ENCODE data around the gene INSIG1.

The INSIG1 gene

DNA sequence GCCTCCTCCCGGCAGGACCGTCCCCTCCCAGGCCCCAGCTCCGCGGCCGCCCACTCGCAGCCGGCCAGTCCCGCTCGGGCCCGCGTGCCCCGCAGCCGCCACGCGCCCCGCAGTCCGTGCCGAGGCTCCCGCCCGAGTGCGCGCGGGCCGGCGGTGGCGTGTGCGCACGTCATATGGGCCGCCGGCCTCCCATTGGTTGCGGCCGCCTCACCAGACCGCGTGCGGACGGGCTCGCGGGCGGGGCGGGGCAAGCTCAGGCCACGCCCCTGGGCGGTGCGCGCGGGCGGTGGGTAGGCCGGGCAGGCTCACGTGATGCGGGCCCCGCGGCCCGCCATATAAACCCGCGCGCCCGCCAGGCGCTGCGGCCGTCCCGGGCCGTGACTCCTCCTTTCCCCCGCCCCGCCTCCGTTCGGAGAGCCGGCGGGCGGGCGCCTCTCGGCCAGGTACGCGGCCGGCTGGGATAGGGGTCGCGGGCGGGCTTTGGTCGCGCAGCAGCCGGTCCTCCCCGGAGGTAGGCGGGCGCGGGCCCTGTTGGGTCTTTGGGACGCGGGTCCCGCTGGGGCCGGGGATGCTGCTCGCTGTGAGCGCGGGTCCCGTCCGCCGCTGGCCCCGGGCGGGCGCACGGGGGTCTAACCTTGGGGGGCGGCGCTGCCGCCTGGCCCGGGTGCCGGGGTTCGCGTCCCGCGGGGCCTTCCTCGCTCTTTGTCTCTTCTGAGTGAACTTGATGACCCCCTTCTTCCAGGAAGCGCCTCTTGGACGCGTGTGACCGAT is at the start of gene INSIG1:
INSIG1 (plus strand) TSS at position 362 of the 771 bp plus-strand sequence; CDS start at position 770, 408 bp downstream.
- DNase-seq: peak; percentile 87

DNA sequence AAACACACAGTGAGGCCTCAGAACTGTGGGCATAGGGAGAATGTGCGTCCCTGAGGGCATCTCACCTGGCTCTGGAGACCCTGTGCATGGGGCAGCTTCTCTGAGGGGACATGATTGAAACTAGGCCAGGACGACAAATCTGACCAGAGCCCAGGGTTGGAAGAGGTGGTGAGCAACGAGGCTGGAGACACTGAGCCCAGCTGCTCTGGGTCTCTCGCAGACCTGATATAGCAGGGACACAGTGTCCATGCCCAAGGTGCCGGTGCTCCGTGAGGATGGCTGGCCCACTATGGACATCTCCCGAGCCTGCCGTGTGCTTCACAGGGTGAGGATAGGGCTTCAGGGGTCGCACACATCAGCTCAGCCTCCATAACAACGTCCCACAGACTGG is 49.3 kb upstream of the INSIG1 start:
- no peak for DNase-seq

DNA sequence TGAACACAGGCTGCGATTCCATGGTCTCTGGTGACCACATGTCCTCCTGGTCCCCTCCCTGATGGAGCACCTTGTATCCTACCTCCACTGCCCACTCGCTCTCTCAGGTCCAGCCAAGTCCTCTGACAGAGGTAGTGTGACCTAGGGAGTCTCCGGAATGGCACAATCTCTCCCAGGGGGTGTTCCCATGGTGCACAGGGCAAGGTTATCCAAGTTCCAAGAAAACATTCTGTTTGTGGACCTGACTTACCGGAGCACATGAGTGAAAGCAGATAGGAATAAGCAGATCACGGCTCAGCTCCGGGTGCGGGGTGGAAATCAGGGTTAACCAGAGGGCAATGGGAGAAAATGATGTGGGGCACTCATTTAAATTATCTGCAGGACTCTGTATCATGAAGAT is 45.8 kb upstream of the INSIG1 start:
- no peak for DNase-seq

DNA sequence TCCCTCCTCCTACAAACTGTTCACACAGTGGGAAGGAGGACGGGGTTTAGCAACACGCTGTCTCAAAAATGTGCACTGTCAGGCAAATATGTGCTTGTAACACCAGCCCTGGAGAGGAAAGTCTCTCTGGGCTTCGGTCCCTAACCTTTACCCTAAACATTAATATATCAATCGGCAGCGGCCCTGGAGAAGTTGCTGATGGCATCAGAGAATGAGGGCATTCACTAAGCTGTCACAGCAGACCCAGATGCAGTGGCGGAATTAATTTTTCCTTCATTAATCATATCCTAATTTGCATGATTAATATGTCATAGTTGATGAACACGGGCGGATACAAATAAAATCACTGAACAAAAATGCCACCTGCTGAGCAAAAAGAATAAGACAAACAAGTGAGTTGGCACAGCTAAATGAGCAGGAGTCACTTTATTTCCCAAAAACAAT is 45.2 kb upstream of the INSIG1 start:
- DNase-seq: no peak

DNA sequence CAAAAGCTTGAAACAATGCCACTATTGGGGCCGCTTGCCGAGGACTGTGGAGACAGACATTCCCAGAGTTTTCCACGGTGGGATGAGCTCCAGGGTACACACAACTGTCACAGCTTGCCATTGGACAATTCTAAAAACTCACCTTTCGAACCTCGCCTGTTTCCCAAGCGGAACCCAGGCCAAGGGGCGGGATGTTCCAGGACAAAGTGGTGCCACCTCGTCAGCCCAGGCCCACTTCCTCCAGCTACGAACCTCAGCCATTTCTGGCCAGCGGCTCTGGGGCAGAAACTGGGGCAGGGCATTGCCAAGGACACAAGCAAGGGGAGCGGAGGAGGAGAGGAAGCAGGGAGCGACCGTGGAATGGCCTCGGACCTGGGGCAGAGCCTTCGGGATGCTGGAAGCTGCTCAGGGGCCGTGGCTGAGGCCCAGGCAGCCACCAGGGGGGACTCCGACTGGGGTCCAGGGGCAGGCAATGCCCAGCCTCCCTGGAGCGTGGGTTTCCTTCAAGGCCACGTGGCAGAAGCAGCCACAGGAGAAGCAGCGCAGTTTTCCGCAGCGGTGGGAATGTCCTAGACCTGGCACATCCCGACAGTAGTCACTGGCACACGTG is 44.7 kb upstream of the INSIG1 start:
- no peak for DNase-seq

DNA sequence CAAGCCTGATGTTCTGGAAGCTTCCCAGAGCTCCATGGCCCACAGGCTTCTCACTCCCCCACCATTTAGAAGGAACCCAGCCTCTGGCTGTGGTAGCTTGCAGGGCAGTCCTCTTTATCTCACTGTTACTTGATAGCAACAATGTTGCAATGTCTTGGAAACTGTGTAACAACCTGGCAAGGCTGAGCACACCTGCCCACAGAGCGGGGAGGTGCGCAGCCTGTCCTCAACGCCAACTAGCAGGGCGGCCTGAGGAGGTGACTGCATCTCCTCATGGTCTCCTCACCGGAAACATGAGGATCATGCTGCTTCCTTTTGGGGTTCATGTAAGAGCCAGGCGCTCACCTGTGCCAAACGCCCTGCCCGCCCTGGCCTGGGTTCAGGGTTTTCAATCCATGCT is 43.7 kb upstream of the INSIG1 start:
- DNase-seq: no peak

DNA sequence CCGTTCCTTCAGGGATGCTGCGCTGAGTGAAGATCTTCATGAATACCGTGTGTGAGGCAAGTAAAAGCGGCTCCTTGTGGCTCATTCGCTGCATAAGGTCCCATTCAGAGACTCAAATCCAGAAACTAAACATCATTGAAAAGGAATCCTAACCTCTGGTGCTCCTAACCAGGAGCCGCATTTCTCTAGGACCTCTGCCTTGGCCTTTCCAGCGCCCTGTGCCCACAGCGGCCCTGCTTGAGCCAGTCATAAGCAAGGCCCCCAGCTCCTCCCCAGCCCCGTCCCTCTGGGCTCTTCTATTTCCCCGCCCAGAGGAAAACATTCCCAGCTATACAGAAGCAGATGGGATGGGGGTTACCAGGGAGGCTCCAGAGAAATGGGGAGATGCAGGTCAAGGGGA is 42.6 kb upstream of the INSIG1 start:
- no peak for DNase-seq

DNA sequence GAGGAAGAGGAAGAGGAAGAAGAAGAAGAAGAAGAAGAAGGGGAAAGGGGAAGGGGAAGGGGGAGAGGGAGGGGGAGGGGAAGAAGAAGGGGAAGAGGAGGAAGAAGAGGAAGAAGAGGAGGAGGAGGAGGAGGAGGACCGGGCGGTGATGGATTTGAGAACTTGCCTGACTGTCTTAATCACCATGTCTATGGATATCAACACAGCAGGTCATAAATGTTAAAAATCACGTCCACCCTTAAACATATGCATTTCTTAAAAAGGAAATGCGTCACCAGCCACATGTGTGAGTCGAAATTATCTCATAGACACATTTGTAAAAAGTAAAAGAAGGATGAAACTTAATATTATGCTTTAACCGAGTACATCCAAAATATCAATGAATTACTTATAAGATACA is 42.1 kb upstream of the INSIG1 start:
- no peak for DNase-seq

DNA sequence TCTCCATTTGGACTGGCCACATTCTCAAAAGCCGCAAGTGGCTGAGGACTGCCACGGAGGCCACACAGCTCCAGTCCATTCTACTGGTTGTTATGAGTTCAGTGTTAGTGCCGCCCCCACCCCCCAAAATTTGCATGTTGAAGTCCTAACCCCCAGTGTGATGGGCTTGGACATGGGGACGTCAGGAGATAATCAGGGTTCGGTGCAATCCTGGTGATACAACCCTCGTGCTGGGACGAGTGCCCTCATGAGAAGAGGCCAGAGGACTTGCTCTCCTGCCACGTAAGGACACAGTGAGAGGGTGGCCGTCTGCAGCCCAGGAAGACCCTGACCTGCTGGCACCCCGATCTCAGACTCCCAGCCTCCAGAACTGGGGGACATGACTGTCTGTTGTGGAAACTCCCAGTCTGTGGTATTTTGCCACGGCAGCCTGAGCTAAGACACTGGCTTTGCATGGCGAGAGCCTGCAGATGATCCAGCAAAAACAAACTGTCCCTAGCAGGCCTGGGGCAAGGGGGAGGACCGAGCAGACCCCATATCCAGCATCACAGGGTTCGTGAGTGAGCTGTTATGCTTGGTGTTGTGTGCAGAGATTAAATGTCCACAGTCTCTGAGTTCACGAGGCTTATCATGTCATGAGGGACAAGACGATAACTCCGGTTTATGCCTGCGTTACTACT is 41.5 kb upstream of the INSIG1 start:
- DNase-seq: no peak

DNA sequence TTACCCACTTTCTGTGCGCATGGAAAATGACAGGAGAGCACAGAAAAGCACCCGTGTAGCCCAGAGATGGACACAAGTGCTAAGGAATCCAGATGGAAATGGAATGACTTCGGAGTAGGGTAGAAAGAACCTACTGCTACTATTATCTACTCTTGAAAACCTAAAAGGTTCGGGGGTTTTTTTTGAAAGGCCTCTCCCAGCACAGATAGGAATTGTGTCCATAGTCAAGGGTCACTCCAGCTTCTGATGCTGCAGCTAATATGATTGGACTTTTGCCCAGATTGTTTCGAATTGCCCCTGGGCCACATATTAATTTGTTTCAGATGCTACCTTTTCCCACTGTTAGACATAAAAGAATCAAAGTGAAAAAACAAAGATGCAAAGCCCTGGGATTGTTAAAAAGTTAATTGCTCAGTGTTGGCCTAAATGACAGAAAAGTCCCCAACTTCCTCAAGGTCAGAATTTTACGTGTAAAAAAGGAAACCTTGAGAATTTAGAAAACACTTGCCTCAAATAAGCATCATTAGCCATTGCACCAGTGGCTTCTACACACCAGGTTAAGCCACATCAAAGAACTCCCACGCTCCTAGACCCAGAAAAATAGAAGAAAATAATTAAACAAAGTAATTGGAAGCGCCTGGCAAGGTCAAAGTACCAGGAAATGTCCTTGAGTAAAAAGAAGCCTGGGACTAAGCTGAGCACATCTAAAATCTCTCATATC is 40.8 kb upstream of the INSIG1 start:
- DNase-seq: no peak

DNA sequence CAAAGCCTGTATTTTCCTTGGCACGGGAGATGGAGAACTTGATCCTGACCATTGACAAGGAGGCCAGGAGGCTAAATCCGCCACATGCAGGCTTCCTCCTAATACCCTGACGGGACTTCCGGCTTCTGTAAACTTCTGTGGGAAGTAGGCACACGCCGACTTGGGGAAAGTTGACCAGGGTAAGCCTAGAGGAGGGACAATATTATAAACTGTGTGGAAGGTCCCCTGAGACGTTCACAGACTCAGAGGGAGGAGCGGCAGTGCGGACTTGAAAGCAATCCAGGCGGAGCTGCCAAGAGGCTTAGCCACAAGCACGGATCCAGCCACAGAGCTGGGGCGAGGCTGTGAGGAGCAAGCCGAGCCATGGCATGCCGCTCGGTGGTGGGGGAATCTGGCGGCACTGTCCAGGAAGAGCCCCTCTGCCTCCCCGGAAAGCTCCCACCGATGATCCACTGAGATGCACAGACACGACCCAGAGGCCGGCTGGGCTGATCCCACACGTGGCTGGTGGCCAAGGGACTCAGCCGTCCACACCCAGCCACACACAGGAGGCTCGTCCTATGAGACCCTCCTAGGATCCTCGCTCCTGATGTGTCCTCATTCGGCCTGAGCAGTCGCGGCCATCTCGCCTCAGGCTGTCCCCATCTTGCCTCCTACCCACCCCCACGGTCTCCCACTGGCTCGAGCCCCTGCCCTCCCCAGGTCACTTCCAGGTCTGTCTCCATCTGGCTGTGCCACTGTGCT is 40.0 kb upstream of the INSIG1 start:
- no peak for DNase-seq

DNA sequence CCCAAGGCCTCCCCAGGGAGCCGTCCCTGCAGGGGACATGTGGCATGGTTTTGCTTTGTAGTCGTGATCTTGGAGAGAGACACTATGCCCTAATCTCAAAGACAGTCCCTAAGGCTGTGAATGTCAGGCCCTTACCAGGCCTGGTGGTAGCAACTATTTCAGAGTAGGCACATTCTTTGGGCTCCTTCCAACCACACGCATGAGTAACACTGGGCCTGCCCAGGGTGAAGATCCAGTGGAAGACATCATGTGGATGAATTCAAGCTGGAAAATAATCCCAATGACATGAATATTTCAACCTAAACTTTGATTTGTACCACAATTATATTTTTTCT is 39.5 kb upstream of the INSIG1 start:
- DNase-seq: no peak

DNA sequence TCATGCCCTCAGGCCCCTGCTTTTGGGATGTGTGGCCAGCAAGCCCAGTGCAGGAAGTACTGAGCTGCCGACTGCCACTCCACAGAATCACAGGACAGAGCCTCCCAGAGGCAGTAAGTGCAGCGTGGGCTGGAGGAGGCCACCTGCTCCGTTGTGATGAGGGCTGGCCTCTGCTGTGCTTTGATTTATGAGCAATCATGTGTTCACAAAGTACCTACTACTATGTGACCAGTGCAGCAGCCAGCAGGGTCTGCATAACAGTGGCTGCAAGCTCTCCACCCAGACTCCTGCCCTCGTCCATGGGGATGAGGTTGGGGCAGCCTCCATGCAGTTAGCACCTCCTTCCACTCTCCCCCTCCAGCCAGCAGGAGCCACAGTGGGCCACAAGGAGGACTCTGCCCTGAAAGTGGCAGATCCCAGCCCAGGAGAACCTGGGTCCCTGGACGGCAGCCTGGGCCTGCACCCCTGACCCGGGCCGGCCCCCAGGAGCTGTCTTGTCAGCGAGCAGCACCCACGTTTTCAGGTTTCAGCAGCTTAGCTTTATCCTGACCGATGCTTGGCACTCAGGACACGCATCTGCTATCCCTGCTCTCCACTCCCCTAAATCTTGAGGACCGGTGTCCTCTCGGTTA is 37.7 kb upstream of the INSIG1 start:
- no peak for DNase-seq

DNA sequence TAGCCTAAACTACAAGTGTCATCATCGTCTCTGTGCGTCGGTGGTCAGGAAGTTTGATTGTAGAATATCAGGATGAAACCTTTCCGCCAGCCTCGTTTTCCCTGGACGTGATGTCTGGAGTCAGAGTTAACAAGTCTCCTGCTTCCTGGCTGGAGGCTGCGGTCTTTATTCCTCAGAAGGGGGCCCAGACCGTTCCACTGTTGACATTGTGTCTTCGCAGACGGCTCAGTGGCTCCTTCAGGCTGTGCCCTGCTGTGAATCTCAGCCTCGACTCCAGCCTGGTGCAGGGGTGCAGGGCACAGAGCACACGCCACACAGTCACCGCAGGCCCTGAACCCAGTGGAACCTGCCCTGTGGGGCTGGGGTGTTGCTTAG is 37.2 kb upstream of the INSIG1 start:
- no peak for DNase-seq

DNA sequence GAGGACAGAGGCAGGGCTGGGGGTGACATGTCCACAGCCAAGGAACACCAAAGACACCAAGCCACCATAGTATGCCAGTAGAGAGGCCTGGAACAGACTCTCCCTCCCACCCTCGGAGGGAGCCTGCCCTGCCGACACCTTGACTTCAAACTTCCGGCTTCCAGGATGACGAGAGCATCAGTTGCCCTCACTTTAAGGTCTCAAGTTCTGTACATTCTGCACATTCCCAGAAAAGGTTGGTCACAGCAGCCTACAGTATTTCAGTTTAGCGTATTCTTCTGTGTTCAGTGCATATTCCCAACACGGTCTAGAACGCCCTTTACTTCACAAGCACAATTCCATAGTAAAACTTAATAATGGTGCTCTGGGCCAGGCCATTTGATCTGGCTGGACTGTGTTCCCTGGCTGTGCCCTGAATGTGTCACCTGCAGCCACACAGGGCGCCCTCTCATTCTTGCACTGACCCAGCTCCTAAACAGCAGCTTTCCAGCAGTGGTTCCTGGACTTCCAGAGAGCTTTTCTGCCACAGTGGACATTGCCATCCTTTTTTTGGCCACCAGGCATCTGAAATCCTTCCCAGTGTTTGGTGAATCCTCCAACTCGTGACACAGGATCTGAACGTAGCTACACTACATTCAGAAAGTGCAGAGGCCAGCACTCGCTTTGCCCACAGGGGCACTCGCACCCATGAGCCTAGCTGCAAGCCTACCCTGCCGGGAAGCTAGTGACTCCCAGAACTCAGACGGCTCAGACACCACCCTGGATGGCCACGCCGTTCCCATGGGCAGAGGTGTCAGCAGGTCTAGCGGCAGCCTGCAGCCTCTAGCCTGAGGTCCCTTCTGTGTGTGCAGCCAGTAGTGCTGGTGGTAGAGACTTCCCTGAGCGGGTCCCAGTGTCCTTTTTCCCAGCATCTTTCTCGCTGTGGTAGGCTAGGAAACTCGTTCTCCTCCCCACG is 36.4 kb upstream of the INSIG1 start:
- no peak for DNase-seq

DNA sequence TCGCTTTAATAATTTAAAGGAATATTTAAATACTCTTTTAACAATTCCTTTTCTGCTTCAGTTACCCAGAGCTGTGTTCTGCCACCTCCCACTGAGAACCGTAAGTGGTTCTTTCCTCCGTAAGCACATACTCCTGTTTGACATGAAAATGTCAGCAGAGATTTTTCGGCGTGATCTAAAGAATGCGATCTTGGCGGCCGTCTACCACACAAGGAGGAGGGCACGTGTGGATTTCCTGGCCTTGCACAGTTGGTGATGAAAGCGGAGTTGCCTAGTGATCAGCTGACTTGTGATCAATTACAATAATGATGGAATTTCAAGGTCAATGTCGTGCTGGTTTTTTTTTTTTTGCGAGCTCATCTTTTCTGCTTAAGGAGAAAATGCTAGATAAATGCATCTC is 35.6 kb upstream of the INSIG1 start:
- DNase-seq: no peak

DNA sequence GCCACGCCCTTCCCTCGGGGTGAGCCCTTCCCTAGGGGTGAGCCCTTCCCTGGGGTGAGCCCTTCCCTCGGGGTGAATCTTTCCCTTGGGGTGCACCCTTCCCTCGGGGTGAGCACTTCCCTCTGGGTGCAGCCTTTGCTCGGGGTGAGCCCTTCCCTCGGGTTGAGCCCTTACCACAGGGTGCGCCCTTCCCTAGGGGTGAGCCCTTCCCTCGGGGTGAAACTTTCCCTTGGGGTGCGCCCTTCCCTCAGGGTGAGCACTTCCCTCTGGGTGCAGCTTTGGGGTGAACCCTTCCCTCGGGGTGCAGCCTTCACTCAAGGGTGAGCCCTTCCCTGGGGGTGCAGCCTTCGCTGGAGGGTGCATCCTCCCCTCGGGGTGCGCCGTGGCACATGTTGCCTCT is 34.6 kb upstream of the INSIG1 start:
- no peak for DNase-seq

DNA sequence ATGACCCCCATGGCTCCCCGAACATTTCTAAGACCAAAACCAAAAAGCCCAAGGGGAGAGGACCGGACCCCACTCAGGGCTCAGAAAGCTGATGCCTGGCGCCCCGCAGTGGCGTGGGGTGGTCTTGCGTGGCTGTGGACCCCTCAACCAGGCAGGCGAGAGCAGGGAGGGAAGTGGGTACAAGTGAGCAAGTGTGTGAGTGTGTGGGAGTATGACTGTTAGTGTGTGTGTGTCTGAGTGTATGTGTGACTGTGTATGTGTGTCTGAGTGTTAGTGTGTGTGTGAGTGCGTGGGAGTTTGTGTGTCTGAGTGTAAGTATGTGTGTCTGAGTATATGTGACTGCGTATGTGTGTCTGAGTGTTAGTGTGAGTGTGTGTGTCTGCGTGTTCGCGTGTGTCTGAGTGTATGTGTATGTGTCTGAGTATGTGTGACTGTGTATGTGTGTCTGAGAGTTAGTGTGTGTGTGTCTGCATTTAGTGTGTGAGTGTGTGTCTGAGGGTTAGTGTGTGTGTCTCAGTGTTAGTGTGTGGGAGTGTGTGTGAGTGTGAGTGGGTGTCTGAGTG is 34.0 kb upstream of the INSIG1 start:
- DNase-seq: no peak

DNA sequence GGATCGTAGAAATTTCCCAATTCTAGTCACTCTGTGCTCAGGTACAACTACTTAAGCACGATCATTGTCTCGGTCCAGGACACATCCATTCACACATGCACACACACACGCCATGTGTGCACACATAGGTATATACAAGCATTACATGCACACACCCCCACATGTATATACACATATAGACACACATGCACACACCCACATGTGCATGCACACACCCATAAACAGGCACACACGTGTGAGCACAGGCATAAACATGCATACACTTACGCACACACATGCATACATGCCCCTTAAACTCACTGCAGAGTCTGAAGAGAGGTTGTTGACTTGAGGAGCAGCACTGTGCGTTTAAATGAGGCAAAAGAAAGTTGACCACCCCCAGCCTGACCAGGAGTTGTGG is 32.5 kb upstream of the INSIG1 start:
- DNase-seq: no peak

DNA sequence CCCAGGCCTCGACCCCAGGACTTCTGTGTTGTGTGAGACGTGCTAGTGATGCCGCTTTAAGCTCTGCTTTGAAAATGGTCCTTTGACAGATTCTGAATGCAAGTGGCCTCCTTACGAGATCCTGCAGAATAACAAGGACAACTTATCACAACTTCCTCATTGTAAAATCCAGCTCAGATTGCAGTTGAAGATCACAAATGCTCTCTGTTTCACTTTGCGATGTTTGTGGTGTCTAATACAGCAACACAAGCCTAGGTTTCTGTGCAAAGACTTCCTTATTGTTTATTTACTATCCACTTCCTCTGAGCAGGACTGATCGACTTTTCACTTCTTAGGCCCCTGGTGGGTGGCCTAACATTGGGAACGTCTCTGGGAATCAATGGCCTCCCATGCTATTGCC is 31.7 kb upstream of the INSIG1 start:
- DNase-seq: no peak

DNA sequence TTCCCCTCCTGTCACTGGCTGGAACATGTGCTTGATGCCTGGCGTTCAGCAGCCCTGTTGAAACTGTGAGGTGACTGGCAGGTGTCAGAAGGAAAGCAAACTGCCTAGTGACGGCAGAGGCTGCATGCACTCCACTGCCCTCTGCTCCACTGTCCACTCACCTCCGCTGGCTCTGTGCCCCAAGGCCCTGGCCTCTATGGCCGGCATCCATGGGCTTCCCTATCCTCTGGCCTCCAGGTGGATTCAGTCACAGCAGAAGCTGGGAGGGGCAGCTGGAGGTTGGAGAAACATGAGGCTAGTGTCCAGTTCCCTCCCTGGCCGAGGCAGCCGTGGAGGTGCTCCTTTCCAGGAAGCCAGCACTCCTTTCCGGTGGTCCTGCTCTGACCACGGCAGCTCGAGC is 31.2 kb upstream of the INSIG1 start:
- no peak for DNase-seq

Data from activated CD4-positive, alpha-beta T cell treated with anti-CD3 and anti-CD28 coated beads, Interleukin-2, amount 50 U/mL, for 1 hour (primary cell).